HepG2 (cell line): ENCODE data around the gene MILR1. TPM values are rescaled to one million over a fixed set of nuclear protein-coding genes. Genes with fewer than 3 reads are reported as not detected.

Source experiments
- FOXJ3 ChIP-seq: sonication (generic); formaldehyde crosslinking; IDR thresholded peaks from 2 replicates; pipeline ENCODE4 v1.4.0; 2020; ENCODE audit warnings: missing genetic modification reagents, mild to moderate bottlenecking, borderline replicate concordance
- HOXA7 ChIP-seq: sonication (generic); formaldehyde crosslinking; IDR thresholded peaks from 2 replicates; pipeline ENCODE4 v1.8.1; 2022; ENCODE audit warnings: mild to moderate bottlenecking, missing genetic modification reagents, moderate library complexity
- NFRKB ChIP-seq: fragments of 450-650 bp; IDR thresholded peaks from 2 replicates; pipeline ENCODE4 v1.6.1; 2017
- PHF20 ChIP-seq: sonication (generic); formaldehyde crosslinking; IDR thresholded peaks from 2 replicates; pipeline ENCODE4 v1.5.0; 2020; ENCODE audit warnings: mild to moderate bottlenecking, missing genetic modification reagents
- RXRB ChIP-seq: IDR thresholded peaks from 2 replicates; pipeline ENCODE4 v1.6.1; 2016; ENCODE audit warnings: borderline replicate concordance, missing genetic modification reagents, missing compliant biosample characterization
- TAF1 ChIP-seq: sonication (generic); formaldehyde crosslinking; IDR thresholded peaks from 2 replicates; pipeline ENCODE4 v1.4.0; 2020; ENCODE audit warnings: missing genetic modification reagents
- TSC22D2 ChIP-seq: sonication (generic); formaldehyde crosslinking; IDR thresholded peaks from 2 replicates; pipeline ENCODE4 v1.5.1; 2020; ENCODE audit warnings: missing genetic modification reagents, mild to moderate bottlenecking, borderline replicate concordance
- ZFX ChIP-seq: sonication (generic); formaldehyde crosslinking; IDR thresholded peaks from 2 replicates; pipeline ENCODE4 v1.4.0; 2020; ENCODE audit warnings: mild to moderate bottlenecking, low read depth, missing genetic modification reagents, moderate library complexity
- ZNF263 ChIP-seq: sonication (generic); formaldehyde crosslinking; IDR thresholded peaks from 2 replicates; pipeline ENCODE4 v1.4.0; 2020; ENCODE audit warnings: missing genetic modification reagents
- ZNF333 ChIP-seq: sonication (generic); formaldehyde crosslinking; IDR thresholded peaks from 2 replicates; pipeline ENCODE4 v1.4.0; 2020; ENCODE audit warnings: mild to moderate bottlenecking, missing genetic modification reagents, borderline replicate concordance
- ZNF703 ChIP-seq: sonication (generic); formaldehyde crosslinking; IDR thresholded peaks from 2 replicates; pipeline ENCODE4 v1.5.1; 2020; ENCODE audit warnings: missing genetic modification reagents, mild to moderate bottlenecking, moderate library complexity, borderline replicate concordance
- polyA plus RNA-seq, 8 experiments: library from polyadenylated mRNA; depleted of rRNA in 3 of 8; stranded (reverse) in 7 of 8; unstranded in 1 of 8; fragments of >200 nt; fragmentation: Illumina TruSeq in 4 of 8; extraction: Trizol in 4 of 8; gene quantifications; 2 replicates each; pipeline versions ENCODE4 v1.2.1 to v1.2.3, GENCODE V29; 2011 to 2016; ENCODE audit warnings: low read depth in 4 of 8, missing spikeins in 1 of 8, mixed read lengths in 1 of 8; ENCODE audit not compliant: insufficient read depth in 1 of 8
- total RNA-seq, 5 experiments: library from RNA; depleted of rRNA; stranded (reverse); fragments of >200 nt; fragmentation: Illumina TruSeq; extraction: Trizol; gene quantifications; 2 replicates each; pipeline ENCODE4 v1.2.3, GENCODE V29; 2016; ENCODE audit warnings: low read depth in 1 of 5
- TF ChIP-seq, protein P1 (sequence below): sonication (generic); formaldehyde crosslinking; IDR thresholded peaks from 2 replicates; pipeline ENCODE4 v1.8.0; 2023; ENCODE audit warnings: mild to moderate bottlenecking, missing genetic modification reagents
- TF ChIP-seq, protein P2 (sequence below): sonication (generic); formaldehyde crosslinking; IDR thresholded peaks from 2 replicates; pipeline ENCODE4 v1.4.0; 2020; ENCODE audit warnings: missing genetic modification reagents, borderline replicate concordance
- TF ChIP-seq, protein P3 (sequence below): sonication (generic); formaldehyde crosslinking; IDR thresholded peaks from 2 replicates; pipeline ENCODE4 v1.5.0; 2020; ENCODE audit warnings: mild to moderate bottlenecking, missing genetic modification reagents, borderline replicate concordance

The MILR1 gene
- total and polyA plus RNA-seq, 2 of the 13 experiments (the other 11 are each of a cell fraction or from before 2014, with no cell fraction given) = 0.27 to 1.7 TPM

DNA sequence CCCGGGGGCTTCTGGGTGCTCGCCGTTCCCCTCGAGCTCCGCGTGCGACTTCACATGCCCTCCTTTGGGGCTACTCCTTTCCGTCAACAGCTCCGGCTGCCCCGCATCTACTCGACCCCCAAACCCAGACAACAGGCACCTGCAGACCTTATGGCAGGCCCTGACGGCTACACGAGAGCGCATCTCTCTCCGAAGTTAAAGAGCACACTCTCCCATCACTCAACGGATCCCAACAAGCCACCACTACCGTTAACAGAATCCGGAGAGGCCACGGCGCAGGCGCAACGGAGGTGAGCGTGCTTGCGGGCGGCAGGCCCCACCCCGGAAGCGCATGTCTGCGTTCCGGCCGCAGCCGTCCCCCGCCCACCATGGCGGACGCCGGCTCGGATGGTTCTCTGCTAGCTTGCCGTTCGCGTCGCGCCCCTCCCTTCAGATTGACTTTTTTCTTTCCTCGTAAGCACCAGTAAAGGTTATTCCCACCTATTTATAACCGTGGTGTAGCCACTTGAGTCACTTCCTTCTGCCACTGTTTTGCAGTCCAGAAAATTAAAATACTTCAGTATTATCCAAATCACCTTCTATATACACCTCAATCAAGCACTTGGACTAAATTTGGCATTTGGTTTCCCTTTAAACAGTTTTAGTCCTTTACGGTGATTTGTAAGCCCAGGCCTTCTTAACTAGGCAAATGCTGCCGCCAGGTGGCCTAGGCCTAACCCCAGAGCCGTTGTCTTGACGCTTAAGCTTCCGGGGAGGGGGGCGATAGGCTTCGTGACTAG lies 48.1 kb downstream of the MILR1 start, which contains the start of gene POLG2 (continued):
- TF ChIP-seq, protein P1, sequence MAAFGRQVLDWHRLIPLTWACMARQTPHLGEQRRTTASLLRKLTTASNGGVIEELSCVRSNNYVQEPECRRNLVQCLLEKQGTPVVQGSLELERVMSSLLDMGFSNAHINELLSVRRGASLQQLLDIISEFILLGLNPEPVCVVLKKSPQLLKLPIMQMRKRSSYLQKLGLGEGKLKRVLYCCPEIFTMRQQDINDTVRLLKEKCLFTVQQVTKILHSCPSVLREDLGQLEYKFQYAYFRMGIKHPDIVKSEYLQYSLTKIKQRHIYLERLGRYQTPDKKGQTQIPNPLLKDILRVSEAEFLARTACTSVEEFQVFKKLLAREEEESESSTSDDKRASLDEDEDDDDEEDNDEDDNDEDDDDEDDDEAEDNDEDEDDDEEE (CRISPR knock-in tag) = peak; percentile 57; the same call in 1 of the 2 replicates
- peak; percentile 40 for TF ChIP-seq RXRB (CRISPR knock-in tag)
- peak; percentile 41; the same call in 1 of the 2 replicates for TF ChIP-seq FOXJ3 (CRISPR knock-in tag)
- TF ChIP-seq TAF1 (CRISPR knock-in tag) = peak; percentile 91
- TF ChIP-seq, protein P2, sequence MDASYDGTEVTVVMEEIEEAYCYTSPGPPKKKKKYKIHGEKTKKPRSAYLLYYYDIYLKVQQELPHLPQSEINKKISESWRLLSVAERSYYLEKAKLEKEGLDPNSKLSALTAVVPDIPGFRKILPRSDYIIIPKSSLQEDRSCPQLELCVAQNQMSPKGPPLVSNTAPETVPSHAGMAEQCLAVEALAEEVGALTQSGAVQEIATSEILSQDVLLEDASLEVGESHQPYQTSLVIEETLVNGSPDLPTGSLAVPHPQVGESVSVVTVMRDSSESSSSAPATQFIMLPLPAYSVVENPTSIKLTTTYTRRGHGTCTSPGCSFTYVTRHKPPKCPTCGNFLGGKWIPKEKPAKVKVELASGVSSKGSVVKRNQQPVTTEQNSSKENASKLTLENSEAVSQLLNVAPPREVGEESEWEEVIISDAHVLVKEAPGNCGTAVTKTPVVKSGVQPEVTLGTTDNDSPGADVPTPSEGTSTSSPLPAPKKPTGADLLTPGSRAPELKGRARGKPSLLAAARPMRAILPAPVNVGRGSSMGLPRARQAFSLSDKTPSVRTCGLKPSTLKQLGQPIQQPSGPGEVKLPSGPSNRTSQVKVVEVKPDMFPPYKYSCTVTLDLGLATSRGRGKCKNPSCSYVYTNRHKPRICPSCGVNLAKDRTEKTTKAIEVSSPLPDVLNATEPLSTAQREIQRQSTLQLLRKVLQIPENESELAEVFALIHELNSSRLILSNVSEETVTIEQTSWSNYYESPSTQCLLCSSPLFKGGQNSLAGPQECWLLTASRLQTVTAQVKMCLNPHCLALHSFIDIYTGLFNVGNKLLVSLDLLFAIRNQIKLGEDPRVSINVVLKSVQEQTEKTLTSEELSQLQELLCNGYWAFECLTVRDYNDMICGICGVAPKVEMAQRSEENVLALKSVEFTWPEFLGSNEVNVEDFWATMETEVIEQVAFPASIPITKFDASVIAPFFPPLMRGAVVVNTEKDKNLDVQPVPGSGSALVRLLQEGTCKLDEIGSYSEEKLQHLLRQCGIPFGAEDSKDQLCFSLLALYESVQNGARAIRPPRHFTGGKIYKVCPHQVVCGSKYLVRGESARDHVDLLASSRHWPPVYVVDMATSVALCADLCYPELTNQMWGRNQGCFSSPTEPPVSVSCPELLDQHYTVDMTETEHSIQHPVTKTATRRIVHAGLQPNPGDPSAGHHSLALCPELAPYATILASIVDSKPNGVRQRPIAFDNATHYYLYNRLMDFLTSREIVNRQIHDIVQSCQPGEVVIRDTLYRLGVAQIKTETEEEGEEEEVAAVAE (CRISPR knock-in tag) = peak; percentile 80
- no peak for TF ChIP-seq NFRKB
- TF ChIP-seq ZNF333 (CRISPR knock-in tag) = peak; percentile 93
- TF ChIP-seq HOXA7 (CRISPR knock-in tag) = no peak
- peak; percentile 29; the same call in 1 of the 2 replicates for TF ChIP-seq ZNF263
- TF ChIP-seq, protein P3, sequence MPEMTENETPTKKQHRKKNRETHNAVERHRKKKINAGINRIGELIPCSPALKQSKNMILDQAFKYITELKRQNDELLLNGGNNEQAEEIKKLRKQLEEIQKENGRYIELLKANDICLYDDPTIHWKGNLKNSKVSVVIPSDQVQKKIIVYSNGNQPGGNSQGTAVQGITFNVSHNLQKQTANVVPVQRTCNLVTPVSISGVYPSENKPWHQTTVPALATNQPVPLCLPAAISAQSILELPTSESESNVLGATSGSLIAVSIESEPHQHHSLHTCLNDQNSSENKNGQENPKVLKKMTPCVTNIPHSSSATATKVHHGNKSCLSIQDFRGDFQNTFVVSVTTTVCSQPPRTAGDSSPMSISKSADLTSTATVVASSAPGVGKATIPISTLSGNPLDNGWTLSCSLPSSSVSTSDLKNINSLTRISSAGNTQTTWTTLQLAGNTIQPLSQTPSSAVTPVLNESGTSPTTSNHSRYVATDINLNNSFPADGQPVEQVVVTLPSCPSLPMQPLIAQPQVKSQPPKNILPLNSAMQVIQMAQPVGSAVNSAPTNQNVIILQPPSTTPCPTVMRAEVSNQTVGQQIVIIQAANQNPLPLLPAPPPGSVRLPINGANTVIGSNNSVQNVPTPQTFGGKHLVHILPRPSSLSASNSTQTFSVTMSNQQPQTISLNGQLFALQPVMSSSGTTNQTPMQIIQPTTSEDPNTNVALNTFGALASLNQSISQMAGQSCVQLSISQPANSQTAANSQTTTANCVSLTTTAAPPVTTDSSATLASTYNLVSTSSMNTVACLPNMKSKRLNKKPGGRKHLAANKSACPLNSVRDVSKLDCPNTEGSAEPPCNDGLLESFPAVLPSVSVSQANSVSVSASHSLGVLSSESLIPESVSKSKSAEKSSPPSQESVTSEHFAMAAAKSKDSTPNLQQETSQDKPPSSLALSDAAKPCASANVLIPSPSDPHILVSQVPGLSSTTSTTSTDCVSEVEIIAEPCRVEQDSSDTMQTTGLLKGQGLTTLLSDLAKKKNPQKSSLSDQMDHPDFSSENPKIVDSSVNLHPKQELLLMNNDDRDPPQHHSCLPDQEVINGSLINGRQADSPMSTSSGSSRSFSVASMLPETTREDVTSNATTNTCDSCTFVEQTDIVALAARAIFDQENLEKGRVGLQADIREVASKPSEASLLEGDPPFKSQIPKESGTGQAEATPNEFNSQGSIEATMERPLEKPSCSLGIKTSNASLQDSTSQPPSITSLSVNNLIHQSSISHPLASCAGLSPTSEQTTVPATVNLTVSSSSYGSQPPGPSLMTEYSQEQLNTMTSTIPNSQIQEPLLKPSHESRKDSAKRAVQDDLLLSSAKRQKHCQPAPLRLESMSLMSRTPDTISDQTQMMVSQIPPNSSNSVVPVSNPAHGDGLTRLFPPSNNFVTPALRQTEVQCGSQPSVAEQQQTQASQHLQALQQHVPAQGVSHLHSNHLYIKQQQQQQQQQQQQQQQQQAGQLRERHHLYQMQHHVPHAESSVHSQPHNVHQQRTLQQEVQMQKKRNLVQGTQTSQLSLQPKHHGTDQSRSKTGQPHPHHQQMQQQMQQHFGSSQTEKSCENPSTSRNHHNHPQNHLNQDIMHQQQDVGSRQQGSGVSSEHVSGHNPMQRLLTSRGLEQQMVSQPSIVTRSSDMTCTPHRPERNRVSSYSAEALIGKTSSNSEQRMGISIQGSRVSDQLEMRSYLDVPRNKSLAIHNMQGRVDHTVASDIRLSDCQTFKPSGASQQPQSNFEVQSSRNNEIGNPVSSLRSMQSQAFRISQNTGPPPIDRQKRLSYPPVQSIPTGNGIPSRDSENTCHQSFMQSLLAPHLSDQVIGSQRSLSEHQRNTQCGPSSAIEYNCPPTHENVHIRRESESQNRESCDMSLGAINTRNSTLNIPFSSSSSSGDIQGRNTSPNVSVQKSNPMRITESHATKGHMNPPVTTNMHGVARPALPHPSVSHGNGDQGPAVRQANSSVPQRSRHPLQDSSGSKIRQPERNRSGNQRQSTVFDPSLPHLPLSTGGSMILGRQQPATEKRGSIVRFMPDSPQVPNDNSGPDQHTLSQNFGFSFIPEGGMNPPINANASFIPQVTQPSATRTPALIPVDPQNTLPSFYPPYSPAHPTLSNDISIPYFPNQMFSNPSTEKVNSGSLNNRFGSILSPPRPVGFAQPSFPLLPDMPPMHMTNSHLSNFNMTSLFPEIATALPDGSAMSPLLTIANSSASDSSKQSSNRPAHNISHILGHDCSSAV = peak; percentile 84; the same call in 1 of the 2 replicates
- peak; percentile 87 for TF ChIP-seq ZFX (CRISPR knock-in tag)
- TF ChIP-seq TSC22D2 (CRISPR knock-in tag) = no peak
- TF ChIP-seq PHF20 (CRISPR knock-in tag) = peak; percentile 82
- peak; percentile 75; the same call in 1 of the 2 replicates for TF ChIP-seq ZNF703
